ENCODE measurements around the gene GTPBP6.
"Not testable (repeated sequence)": the region's sequence is repeated elsewhere in the genome, so short reads cannot be mapped to it uniquely, and the experiment has no call there.

The GTPBP6 gene

DNA sequence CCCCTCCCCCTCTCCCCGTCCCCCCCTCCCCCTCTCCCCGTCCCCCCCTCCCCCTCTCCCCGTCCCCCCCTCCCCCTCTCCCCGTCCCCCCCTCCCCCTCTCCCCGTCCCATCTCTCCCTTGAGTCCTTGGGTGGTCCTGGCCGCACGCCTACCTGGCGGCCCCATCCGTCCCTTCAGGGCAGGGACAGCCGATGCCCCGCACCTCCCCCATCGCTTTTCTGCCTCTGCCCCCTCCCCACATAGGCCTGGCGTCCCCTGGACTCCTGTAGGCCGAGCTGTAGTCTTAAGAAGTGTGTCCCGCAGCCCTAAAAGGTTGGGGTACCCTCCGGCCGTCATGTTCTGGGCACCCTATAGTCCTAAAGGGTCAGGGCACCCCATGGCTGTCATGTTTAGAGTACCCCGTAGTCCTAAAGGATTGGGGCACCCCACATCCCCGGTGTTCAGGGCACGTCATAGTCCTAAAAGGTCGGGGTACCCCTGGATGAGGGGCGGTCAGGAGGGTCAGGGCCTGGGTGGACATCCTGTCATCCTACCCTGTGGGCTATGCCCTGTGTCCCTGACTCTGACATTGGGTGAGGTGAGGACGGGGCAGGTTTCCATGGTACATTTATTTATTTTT lies 10.8 kb upstream of the GTPBP6 start:
- H3K4me3 ChIP-seq (ENCODE audit: low read depth, low read length) = no peak overlapping the region
- TF ChIP-seq, protein P1, sequence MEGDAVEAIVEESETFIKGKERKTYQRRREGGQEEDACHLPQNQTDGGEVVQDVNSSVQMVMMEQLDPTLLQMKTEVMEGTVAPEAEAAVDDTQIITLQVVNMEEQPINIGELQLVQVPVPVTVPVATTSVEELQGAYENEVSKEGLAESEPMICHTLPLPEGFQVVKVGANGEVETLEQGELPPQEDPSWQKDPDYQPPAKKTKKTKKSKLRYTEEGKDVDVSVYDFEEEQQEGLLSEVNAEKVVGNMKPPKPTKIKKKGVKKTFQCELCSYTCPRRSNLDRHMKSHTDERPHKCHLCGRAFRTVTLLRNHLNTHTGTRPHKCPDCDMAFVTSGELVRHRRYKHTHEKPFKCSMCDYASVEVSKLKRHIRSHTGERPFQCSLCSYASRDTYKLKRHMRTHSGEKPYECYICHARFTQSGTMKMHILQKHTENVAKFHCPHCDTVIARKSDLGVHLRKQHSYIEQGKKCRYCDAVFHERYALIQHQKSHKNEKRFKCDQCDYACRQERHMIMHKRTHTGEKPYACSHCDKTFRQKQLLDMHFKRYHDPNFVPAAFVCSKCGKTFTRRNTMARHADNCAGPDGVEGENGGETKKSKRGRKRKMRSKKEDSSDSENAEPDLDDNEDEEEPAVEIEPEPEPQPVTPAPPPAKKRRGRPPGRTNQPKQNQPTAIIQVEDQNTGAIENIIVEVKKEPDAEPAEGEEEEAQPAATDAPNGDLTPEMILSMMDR (IDR thresholded peaks at IDR 0.05; ENCODE audit: borderline replicate concordance, insufficient read depth, low read depth, low read length) = no peak

DNA sequence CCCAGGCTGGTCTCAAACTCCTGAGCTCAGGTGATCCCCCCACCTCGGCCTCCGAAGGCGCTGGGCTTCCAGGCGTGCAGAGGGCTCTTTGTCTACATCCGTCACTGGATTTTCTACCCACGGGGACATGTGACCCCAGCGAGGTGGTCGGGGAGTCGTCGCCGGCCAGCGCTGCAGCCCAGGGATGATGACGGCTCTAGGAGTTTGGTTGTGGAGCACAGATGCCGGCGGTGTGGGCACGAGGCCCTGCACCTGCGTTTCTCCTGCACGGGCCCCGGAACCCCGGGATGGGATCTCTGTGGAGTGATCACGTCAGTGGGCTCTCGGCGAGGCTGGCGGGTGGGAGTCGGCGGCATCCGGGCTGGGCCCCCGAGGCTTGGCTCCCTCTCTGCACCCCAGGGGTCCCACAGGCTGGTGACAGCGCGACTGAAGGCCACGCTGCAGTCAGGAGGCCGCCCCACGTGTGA lies 9.1 kb upstream of the GTPBP6 start:
- TF ChIP-seq, protein P1 (IDR thresholded peaks at IDR 0.05; ENCODE audit: borderline replicate concordance, insufficient read depth, low read depth, low read length) = no peak
- H3K4me3 ChIP-seq (ENCODE audit: low read depth, low read length) = no peak overlapping the region

- H3K4me3 ChIP-seq (ENCODE audit: low read depth, low read length) = not testable (repeated sequence)
These were observed 6.1 kb upstream of the GTPBP6 start for GRCh38 chrX:324664-325063.

GRCh38 chrX:323721-324628 lies 5.4 kb upstream of the GTPBP6 start:
- TF ChIP-seq, protein P1 (IDR thresholded peaks at IDR 0.05; ENCODE audit: borderline replicate concordance, insufficient read depth, low read depth, low read length) = no peak
- H3K4me3 ChIP-seq (ENCODE audit: low read depth, low read length) = no peak overlapping the region

- TF ChIP-seq, protein P1 (IDR thresholded peaks at IDR 0.05; ENCODE audit: borderline replicate concordance, insufficient read depth, low read depth, low read length) = no peak
- H3K4me3 ChIP-seq (ENCODE audit: low read depth, low read length) = peak overlapping the region; percentile 84
These were observed 1.7 kb upstream of the GTPBP6 start for GRCh38 chrX:320126-320783.

GRCh38 chrX:319579-320125 lies 1.1 kb upstream of the GTPBP6 start:
- TF ChIP-seq, protein P1 (IDR thresholded peaks at IDR 0.05; ENCODE audit: borderline replicate concordance, insufficient read depth, low read depth, low read length) = no peak
- H3K4me3 ChIP-seq (ENCODE audit: low read depth, low read length) = peak overlapping the region; percentile 84

DNA sequence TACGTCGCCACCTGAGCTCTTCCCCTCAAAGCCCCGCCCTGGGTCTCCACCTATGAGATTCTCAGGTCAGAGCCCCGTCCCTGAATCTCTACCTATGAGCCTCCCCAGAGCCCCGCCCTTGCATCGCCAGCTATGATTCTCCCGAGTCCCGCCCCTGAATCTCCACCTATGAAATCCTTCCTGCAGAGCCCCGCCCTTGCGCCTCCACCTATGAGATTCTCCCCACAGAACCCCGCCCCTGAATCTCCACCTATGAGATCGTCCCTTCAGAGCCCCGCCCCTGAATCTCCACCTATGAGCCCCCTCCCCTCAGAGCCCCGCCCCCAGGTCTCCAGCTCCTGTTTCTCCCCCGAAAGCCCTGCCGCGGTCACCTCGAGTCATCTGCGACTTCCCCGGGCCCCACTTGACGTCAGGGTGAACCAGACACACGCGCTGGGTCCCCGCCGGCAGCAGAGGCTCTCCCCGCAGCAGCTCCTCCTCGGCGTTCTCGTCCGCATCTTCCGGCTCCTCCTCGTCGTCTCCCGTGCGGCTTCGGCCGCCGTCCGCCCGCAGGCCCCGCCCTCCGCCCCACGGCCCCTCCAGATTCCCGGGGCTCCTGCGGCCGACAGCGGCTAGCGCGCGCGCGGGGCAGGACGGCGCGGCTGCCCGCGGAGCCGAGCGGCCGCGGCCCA lies 393 bp downstream of the GTPBP6 start:
- H3K4me3 ChIP-seq (ENCODE audit: low read depth, low read length) = peak overlapping the region; percentile 83
- TF ChIP-seq, protein P1 (IDR thresholded peaks at IDR 0.05; ENCODE audit: borderline replicate concordance, insufficient read depth, low read depth, low read length) = no peak
